BJ (cell line): ENCODE data around the gene SAMM50. TPM values are rescaled to one million over a fixed set of nuclear protein-coding genes. Genes with fewer than 3 reads are reported as not detected.

Experiments
- CTCF ChIA-PET: fragments of 350-600 bp; formaldehyde crosslinking; extraction: SDS; loops from one replicate; lab custom pipeline; 2021; ENCODE audit warnings: antibody characterized with exemption, inconsistent platforms; lab: Yijun Ruan, JAX
- POLR2A ChIA-PET: fragments of 300-600 bp; sonication (Branson Sonifier 250); formaldehyde crosslinking; extraction: SDS; loops from one replicate; lab custom pipeline; 2021; ENCODE audit warnings: antibody characterized with exemption; lab: Charles Lee
- DNase-seq: peaks from one replicate; pipeline ENCODE4 v3.0.0-alpha.2; 2011; ENCODE audit warnings: low read depth
- H3K27me3 ChIP-seq: 2 replicates; pipeline ENCODE4 v1.6.0; 2011; ENCODE audit warnings: low read length; ENCODE audit not compliant: control insufficient read depth, insufficient read depth
- H3K36me3 ChIP-seq: 2 replicates; pipeline ENCODE4 v1.5.1; 2011; ENCODE audit warnings: low read length; ENCODE audit not compliant: control insufficient read depth, insufficient read depth
- H3K4me3 ChIP-seq: 2 replicates; pipeline ENCODE4 v1.5.1; 2011; ENCODE audit warnings: low read depth, mild to moderate bottlenecking, control low read depth, low read length
- polyA plus RNA-seq: library from polyadenylated mRNA; depleted of rRNA; stranded (reverse); fragments of >200 nt; gene quantifications from 2 replicates; pipeline ENCODE4 v1.2.3, GENCODE V29; 2011
- TF ChIP-seq, protein P1 (sequence below): IDR thresholded peaks from 2 replicates; pipeline ENCODE4 v1.5.1; 2011; ENCODE audit warnings: low read depth, mild to moderate bottlenecking, control low read depth, inconsistent platforms, low read length, moderate library complexity; ENCODE audit not compliant: insufficient read depth

The SAMM50 gene
- polyA plus RNA-seq, 1 experiment: 40.7 TPM

DNA sequence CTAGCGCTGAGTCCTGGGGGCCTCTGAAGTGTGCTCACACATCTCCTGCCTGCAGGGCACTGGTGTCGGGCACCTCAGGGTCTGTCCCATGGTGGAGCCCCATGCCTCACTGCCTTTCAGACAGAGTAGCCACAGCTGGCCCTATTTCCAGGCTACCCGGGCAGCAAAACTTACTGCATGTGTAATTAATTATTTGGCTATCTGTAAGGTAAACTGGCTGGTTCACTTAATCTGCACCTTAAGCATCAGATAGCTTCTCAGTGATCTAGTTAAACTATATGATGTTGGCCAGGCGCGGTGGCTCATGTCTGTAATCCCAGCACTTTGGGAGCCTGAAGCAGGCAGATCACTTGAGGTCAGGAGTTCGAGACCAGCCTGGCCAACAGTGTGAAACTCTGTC, 26.3 kb upstream of the SAMM50 start:
- DNase-seq: no peak
- POLR2A ChIA-PET: no interaction called here
- Histone ChIP-seq H3K36me3 (peaks cover 7% of the 10 kb centered on the region; the same call in 1 of the 2 replicates), H3K27me3 (no peaks in the 10 kb centered on the region), H3K4me3 (no peak overlapping the region)
- TF ChIP-seq, protein P1, sequence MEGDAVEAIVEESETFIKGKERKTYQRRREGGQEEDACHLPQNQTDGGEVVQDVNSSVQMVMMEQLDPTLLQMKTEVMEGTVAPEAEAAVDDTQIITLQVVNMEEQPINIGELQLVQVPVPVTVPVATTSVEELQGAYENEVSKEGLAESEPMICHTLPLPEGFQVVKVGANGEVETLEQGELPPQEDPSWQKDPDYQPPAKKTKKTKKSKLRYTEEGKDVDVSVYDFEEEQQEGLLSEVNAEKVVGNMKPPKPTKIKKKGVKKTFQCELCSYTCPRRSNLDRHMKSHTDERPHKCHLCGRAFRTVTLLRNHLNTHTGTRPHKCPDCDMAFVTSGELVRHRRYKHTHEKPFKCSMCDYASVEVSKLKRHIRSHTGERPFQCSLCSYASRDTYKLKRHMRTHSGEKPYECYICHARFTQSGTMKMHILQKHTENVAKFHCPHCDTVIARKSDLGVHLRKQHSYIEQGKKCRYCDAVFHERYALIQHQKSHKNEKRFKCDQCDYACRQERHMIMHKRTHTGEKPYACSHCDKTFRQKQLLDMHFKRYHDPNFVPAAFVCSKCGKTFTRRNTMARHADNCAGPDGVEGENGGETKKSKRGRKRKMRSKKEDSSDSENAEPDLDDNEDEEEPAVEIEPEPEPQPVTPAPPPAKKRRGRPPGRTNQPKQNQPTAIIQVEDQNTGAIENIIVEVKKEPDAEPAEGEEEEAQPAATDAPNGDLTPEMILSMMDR: no peak
- CTCF ChIA-PET: no interaction called here

DNA sequence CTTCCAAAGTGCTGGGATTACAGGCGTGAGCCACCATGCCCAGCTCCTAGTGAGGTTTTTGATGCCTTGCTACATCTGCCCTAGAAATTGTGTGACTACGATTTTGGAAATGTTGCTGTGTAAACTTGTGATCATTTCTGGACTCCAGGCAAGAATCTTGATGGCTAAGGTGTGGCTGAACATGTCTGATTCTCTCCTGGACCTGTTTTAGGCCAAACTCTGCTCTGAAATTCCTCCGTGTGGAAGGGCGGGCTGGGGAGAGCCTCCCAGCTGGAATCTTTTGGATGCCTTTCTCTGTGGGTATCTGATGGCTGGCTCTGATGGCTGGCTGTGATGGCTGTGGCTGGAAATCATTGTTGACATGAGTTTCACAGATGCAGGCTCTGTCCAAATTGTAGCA, 23.5 kb upstream of the SAMM50 start:
- CTCF ChIA-PET: interaction anchor here (0.8 to 1.8 kb wide), 4 partner anchors 8 to 14 kb away, joined by 3 to 10 read pairs (median 4); no protein-coding TSS in a partner anchor
- POLR2A ChIA-PET: no interaction called here
- Histone ChIP-seq H3K36me3 (peaks cover 8% of the 10 kb centered on the region; the same call in 1 of the 2 replicates), H3K27me3 (no peaks in the 10 kb centered on the region), H3K4me3 (no peak overlapping the region)
- TF ChIP-seq, protein P1: no peak
- DNase-seq: no peak

DNA sequence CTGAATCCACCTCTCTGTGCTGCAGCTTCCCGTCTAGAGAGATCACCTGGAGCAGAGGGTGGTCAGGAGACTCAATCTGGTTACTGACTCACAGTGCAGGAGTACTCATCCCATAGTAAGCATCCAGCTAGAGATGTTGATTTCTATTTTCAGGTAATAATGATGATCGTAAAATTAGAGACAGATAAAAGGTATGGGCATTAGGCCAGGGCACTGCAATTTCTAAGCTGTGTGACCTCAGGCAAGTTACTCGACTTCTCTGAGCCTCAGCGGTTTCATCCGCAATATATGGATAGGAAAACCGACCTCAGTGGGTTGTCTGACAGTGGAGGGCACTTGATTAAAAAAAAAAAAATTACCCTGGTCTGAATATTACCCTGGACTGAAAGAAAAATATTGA, 13.8 kb upstream of the SAMM50 start:
- no peak for DNase-seq
- TF ChIP-seq, protein P1: no peak

DNA sequence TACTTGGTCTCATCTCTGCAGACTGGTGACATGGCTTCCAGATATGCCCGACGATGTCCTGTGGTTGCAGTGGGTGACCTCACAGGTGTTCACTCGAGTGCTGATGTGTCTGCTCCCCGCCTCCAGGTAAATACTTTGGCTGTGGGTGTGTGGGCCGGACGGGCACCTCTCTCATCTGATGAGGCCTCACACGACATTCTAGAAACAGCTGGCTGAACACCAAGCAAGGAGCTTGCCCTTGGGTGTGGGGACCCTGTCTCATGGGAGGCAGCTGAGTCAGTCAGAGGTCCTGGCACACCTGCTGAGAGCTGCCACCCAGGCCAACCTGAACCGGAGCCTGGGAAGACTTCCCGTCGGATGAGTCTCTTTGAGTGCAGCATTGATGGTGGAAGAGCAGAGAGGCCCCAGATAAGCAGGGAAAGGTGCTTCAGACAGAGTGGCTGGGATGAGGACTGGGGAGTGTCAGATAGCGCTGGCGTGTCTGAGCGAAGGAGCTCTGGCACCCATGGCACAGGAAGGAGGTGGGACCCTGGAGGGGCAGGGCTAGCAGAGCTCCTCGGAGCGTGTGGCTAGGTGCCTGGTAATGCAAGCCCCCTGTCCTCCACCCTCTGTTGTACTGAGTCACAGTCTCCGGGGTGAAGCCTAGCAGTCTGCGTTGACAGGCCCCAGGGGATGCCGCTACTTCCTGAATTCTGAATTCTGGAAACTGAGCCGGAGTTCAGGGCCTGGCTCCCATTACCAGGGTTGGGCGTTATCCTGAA, 10.4 kb upstream of the SAMM50 start:
- Histone ChIP-seq H3K4me3 (no peak overlapping the region), H3K27me3 (no peaks in the 10 kb centered on the region), H3K36me3 (peaks cover 5% of the 10 kb centered on the region; the same call in 1 of the 2 replicates)
- DNase-seq: no peak
- CTCF ChIA-PET: interaction anchor here (0.8 to 9.3 kb wide), 11 partner anchors 9 to 58 kb away, joined by 3 to 178 read pairs (median 9); partner anchors contain the start of genes PNPLA3, PNPLA5 and SAMM50
- POLR2A ChIA-PET: no interaction called here
- TF ChIP-seq, protein P1: no peak

More for the DNA sequence above, 13.8 kb upstream of the SAMM50 start:
- Histone ChIP-seq H3K4me3 (no peak overlapping the region), H3K27me3 (no peaks in the 10 kb centered on the region), H3K36me3 (peaks cover 13% of the 10 kb centered on the region; the same call in 1 of the 2 replicates)
- CTCF ChIA-PET: interaction anchor here (0.6 to 9.3 kb wide), 5 partner anchors 14 to 1842 kb away, joined by 3 to 178 read pairs (median 3); partner anchors contain the start of gene PNPLA5
- POLR2A ChIA-PET: no interaction called here

DNA sequence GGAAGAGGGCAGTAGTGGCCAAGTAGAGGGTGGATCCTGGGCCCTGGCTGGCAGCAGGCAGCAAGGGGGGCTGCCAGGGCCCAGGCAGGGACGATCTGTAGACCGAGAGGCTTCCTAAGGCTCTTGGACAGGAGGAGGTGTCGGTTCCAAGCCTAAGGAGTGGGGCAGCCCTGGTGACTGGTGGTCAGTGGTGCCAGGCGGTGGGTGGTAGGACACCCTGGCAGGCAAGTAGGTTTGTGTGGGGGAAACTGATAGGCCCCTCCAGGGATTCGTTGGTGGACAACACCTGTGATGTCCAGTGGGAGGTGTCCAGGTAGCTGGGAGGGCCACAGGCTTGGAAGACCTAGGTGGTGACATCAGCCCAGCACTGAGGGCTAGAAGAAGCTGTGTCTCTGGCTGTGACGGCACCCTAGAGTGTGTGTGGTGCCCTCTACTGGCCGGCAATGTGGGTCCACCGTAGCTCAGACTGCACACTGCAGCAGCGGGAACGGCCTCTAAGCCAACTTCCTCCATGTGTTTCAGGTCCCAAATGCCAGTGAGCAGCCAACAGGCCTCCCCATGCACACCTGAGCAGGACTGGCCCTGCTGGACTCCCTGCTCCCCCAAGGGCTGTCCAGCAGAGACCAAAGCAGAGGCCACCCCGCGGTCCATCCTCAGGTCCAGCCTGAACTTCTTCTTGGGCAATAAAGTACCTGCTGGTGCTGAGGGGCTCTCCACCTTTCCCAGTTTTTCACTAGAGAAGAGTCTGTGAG, 9.4 kb upstream of the SAMM50 start:
- Histone ChIP-seq H3K36me3 (peaks cover 5% of the 10 kb centered on the region; the same call in 1 of the 2 replicates), H3K4me3 (no peak overlapping the region), H3K27me3 (no peaks in the 10 kb centered on the region)
- CTCF ChIA-PET: interaction anchor here (0.5 to 9.3 kb wide), 28 partner anchors 9 to 1908 kb away, joined by 3 to 178 read pairs (median 4); partner anchors contain the start of genes PNPLA3, PNPLA5 and SAMM50
- POLR2A ChIA-PET: no interaction called here
- TF ChIP-seq, protein P1: peak; percentile 81
- no peak for DNase-seq
